Measurements from ENCODE around the gene NUP210L. TPM values are rescaled to one million over a fixed set of nuclear protein-coding genes. Genes with fewer than 3 reads are reported as not detected.

The NUP210L gene
- total and polyA plus RNA-seq, 9 of the 15 experiments (the other 6 are each of a cell fraction or from before 2014, with no cell fraction given) = 0.01 to 0.04 TPM; not detected in 7

DNA sequence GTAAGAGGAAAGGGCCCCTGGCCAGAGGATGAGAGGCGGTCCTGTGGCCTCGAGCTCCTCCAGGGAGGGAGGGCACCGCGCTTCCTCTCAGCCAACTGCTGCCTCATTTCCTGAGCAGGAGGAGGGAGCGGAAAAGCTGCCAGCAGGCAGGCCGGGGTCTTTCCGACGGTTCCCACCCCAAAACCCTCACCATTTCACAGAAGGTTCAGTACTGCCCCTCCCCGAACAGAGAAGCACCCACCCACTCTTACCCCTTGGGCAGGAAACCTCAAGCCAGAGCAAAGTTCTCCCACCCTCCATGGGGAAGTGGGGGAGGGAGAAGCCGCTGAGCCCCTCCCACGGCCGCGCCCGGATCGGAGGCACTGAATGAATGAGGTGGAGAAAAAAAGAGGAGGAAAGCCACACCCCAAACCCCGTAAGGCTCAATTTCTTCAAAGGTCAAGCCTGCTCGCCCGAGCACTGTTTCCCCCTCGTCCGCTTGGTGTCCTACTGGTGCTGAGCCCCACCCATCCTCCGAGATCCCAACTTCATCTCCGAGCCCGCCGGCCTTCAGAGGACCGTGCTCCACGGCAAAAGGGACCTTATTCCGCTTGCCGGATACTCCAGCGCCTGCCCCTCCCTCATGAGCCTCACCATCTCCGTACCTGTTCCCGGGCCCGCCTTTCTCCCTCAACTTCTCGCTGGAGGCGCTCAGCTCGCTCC lies 27.6 kb upstream of the NUP210L start (continued):
- TF ChIP-seq ZNF165 (CRISPR knock-in tag; IDR thresholded peaks at IDR 0.05; ENCODE audit: borderline replicate concordance) = 0 out of 2 replicates have a peak, but pooled peaks have one; percentile 32
- peak; percentile 27; the same call in 1 of the 2 replicates for TF ChIP-seq ZC3H8 (IDR thresholded peaks at IDR 0.05)
- no peak for TF ChIP-seq ZNF232 (CRISPR knock-in tag; IDR thresholded peaks at IDR 0.05)
- TF ChIP-seq ZNF174 (CRISPR knock-in tag; IDR thresholded peaks at IDR 0.05) = no peak
- TF ChIP-seq, protein P1, sequence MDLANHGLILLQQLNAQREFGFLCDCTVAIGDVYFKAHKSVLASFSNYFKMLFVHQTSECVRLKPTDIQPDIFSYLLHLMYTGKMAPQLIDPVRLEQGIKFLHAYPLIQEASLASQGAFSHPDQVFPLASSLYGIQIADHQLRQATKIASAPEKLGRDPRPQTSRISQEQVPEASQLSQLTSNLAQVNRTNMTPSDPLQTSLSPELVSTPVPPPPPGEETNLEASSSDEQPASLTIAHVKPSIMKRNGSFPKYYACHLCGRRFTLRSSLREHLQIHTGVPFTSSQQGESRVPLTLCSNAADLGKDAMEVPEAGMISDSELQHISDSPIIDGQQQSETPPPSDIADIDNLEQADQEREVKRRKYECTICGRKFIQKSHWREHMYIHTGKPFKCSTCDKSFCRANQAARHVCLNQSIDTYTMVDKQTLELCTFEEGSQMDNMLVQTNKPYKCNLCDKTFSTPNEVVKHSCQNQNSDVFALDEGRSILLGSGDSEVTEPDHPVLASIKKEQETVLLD (IDR thresholded peaks at IDR 0.05) = no peak
- TF ChIP-seq, protein P2, sequence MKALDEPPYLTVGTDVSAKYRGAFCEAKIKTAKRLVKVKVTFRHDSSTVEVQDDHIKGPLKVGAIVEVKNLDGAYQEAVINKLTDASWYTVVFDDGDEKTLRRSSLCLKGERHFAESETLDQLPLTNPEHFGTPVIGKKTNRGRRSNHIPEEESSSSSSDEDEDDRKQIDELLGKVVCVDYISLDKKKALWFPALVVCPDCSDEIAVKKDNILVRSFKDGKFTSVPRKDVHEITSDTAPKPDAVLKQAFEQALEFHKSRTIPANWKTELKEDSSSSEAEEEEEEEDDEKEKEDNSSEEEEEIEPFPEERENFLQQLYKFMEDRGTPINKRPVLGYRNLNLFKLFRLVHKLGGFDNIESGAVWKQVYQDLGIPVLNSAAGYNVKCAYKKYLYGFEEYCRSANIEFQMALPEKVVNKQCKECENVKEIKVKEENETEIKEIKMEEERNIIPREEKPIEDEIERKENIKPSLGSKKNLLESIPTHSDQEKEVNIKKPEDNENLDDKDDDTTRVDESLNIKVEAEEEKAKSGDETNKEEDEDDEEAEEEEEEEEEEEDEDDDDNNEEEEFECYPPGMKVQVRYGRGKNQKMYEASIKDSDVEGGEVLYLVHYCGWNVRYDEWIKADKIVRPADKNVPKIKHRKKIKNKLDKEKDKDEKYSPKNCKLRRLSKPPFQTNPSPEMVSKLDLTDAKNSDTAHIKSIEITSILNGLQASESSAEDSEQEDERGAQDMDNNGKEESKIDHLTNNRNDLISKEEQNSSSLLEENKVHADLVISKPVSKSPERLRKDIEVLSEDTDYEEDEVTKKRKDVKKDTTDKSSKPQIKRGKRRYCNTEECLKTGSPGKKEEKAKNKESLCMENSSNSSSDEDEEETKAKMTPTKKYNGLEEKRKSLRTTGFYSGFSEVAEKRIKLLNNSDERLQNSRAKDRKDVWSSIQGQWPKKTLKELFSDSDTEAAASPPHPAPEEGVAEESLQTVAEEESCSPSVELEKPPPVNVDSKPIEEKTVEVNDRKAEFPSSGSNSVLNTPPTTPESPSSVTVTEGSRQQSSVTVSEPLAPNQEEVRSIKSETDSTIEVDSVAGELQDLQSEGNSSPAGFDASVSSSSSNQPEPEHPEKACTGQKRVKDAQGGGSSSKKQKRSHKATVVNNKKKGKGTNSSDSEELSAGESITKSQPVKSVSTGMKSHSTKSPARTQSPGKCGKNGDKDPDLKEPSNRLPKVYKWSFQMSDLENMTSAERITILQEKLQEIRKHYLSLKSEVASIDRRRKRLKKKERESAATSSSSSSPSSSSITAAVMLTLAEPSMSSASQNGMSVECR (CRISPR knock-in tag; IDR thresholded peaks at IDR 0.05) = peak; percentile 90; the same call in 1 of the 2 replicates
- TF ChIP-seq, protein P3, sequence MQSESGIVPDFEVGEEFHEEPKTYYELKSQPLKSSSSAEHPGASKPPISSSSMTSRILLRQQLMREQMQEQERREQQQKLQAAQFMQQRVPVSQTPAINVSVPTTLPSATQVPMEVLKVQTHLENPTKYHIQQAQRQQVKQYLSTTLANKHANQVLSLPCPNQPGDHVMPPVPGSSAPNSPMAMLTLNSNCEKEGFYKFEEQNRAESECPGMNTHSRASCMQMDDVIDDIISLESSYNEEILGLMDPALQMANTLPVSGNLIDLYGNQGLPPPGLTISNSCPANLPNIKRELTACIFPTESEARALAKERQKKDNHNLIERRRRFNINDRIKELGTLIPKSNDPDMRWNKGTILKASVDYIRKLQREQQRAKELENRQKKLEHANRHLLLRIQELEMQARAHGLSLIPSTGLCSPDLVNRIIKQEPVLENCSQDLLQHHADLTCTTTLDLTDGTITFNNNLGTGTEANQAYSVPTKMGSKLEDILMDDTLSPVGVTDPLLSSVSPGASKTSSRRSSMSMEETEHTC (IDR thresholded peaks at IDR 0.05) = no peak
- no peak for TF ChIP-seq ZNF436 (CRISPR knock-in tag; IDR thresholded peaks at IDR 0.05)
- TF ChIP-seq, protein P4, sequence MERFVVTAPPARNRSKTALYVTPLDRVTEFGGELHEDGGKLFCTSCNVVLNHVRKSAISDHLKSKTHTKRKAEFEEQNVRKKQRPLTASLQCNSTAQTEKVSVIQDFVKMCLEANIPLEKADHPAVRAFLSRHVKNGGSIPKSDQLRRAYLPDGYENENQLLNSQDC (CRISPR knock-in tag; IDR thresholded peaks at IDR 0.05) = no peak
- TF ChIP-seq, protein P5, sequence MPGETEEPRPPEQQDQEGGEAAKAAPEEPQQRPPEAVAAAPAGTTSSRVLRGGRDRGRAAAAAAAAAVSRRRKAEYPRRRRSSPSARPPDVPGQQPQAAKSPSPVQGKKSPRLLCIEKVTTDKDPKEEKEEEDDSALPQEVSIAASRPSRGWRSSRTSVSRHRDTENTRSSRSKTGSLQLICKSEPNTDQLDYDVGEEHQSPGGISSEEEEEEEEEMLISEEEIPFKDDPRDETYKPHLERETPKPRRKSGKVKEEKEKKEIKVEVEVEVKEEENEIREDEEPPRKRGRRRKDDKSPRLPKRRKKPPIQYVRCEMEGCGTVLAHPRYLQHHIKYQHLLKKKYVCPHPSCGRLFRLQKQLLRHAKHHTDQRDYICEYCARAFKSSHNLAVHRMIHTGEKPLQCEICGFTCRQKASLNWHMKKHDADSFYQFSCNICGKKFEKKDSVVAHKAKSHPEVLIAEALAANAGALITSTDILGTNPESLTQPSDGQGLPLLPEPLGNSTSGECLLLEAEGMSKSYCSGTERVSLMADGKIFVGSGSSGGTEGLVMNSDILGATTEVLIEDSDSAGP (CRISPR knock-in tag; IDR thresholded peaks at IDR 0.05) = peak; percentile 64; the same call in 1 of the 2 replicates
- TF ChIP-seq MTA3 (IDR thresholded peaks at IDR 0.05; ENCODE audit: borderline replicate concordance) = peak; percentile 15; the same call in 1 of the 2 replicates
- TF ChIP-seq, protein P6, sequence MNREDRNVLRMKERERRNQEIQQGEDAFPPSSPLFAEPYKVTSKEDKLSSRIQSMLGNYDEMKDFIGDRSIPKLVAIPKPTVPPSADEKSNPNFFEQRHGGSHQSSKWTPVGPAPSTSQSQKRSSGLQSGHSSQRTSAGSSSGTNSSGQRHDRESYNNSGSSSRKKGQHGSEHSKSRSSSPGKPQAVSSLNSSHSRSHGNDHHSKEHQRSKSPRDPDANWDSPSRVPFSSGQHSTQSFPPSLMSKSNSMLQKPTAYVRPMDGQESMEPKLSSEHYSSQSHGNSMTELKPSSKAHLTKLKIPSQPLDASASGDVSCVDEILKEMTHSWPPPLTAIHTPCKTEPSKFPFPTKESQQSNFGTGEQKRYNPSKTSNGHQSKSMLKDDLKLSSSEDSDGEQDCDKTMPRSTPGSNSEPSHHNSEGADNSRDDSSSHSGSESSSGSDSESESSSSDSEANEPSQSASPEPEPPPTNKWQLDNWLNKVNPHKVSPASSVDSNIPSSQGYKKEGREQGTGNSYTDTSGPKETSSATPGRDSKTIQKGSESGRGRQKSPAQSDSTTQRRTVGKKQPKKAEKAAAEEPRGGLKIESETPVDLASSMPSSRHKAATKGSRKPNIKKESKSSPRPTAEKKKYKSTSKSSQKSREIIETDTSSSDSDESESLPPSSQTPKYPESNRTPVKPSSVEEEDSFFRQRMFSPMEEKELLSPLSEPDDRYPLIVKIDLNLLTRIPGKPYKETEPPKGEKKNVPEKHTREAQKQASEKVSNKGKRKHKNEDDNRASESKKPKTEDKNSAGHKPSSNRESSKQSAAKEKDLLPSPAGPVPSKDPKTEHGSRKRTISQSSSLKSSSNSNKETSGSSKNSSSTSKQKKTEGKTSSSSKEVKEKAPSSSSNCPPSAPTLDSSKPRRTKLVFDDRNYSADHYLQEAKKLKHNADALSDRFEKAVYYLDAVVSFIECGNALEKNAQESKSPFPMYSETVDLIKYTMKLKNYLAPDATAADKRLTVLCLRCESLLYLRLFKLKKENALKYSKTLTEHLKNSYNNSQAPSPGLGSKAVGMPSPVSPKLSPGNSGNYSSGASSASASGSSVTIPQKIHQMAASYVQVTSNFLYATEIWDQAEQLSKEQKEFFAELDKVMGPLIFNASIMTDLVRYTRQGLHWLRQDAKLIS (CRISPR knock-in tag; IDR thresholded peaks at IDR 0.05) = 0 out of 2 replicates have a peak, but pooled peaks have one; percentile 43
- no peak for TF ChIP-seq RBM39 (optimal IDR thresholded peaks at IDR 0.05; ENCODE audit: low read depth, low read length)
- TF ChIP-seq NCOR1 (IDR thresholded peaks at IDR 0.05) = no peak

Data from K562 (cell line).